ENCODE data around the gene MEGF11.

DNA sequence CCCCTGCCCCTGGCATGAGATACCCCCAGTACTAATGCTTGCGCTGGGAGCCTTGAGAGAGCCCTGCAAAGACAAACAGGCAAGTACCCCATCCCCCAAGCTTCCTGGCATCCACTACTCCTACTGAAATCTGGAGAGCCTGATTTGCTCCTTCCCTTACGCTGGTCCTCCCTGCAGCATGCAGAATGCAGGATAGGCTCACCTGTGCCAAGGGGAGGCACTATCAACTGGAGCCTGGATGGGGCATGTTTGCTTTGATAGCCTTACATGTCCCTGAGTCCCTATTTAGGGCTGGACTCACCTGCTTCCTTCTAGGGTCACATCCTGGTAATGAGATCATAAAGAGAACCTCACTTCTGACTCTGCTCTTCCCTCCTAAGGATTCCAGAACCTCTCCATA lies 341.3 kb downstream of the MEGF11 start:
- TF ChIP-seq POLR2A (IDR thresholded peaks at IDR 0.05; ENCODE audit: low read depth, low read length) (no peak), PAX5 (IDR thresholded peaks at IDR 0.05; ENCODE audit: insufficient read depth, low read length, severe bottlenecking) (no peak), POLR2AphosphoS5 (IDR thresholded peaks at IDR 0.05; ENCODE audit: low read depth, low read length) (no peak), TAF1 (IDR thresholded peaks at IDR 0.05; ENCODE audit: low read depth, low read length) (no peak)

Data from GM12891 (cell line).